Skeletal muscle tissue (tissue), 4 donors: ENCODE data around the gene LILRA2. TPM values are rescaled to one million over a fixed set of nuclear protein-coding genes. Genes with fewer than 3 reads are reported as not detected.
"Not testable (repeated sequence)": the region's sequence is repeated elsewhere in the genome, so short reads cannot be mapped to it uniquely, and the experiment has no call there.

Source experiments
- H3K27ac ChIP-seq: one replicate; pipeline ENCODE4 v1.7.0; 2013; ENCODE audit warnings: mild to moderate bottlenecking, low read depth, low read length, inconsistent platforms
- H3K27me3 ChIP-seq, 3 donors: one replicate each; pipeline ENCODE4 v1.7.0; 2013; ENCODE audit warnings: low read length in 3 of 3; ENCODE audit not compliant: control insufficient read depth in 3 of 3, insufficient read depth in 3 of 3
- H3K36me3 ChIP-seq, 3 donors: one replicate each; pipeline ENCODE4 v1.7.0; 2013; ENCODE audit warnings: low read length in 3 of 3; ENCODE audit not compliant: control insufficient read depth in 3 of 3, insufficient read depth in 3 of 3
- H3K4me1 ChIP-seq, 3 donors: one replicate each; pipeline ENCODE4 v1.7.0; 2013; ENCODE audit warnings: low read length in 3 of 3, mild to moderate bottlenecking in 3 of 3; ENCODE audit not compliant: control insufficient read depth in 3 of 3, insufficient read depth in 3 of 3
- H3K4me3 ChIP-seq, 3 donors: one replicate each; pipeline ENCODE4 v1.7.0; 2013; ENCODE audit warnings: low read length in 3 of 3
- H3K9ac ChIP-seq, 3 donors: one replicate each; pipeline ENCODE4 v1.7.0; 2013; ENCODE audit warnings: low read length in 3 of 3, mild to moderate bottlenecking in 3 of 3, moderate library complexity in 2 of 3, low read depth in 1 of 3
- H3K9me3 ChIP-seq, 3 donors: one replicate each; pipeline ENCODE4 v1.7.0; 2013; ENCODE audit warnings: low read length in 3 of 3; ENCODE audit not compliant: control insufficient read depth in 3 of 3
- total RNA-seq: library from RNA; depleted of rRNA; stranded (reverse); fragments of >200 nt; gene quantifications from one replicate; pipeline ENCODE4 v1.2.3, GENCODE V29; 2014
- donor health status: Osteomylitis.

Gene LILRA2
- total RNA-seq, 1 donor from 2014 or later = 1.0 TPM

DNA sequence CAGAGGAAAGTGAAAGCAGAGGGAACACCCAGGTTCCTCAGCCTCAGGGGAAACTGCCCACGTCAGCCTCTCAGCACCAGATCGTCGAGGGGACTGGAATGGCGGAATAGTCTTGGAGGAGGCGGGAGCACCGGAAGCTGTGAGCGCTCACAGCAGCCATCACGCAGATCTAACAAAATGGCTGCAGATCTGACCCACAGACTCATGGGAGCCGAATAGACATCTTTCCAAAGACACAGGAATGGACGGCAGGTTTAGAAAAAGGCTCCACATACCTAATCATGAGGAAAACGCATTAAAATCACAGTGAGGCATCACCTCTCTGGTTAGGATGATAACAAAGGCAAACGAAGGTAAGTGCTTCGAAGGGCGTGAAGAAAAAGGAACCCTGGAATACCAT is 11.8 kb upstream of the LILRA2 start:
- Histone ChIP-seq H3K4me3 (no peak overlapping the region), H3K4me1 (no peaks in the 10 kb centered on the region), H3K36me3 (no peaks in the 10 kb centered on the region), H3K9ac (no peak overlapping the region), H3K9me3 (no peaks in the 10 kb centered on the region), H3K27ac (no peak overlapping the region), H3K27me3 (no peaks in the 10 kb centered on the region)

DNA sequence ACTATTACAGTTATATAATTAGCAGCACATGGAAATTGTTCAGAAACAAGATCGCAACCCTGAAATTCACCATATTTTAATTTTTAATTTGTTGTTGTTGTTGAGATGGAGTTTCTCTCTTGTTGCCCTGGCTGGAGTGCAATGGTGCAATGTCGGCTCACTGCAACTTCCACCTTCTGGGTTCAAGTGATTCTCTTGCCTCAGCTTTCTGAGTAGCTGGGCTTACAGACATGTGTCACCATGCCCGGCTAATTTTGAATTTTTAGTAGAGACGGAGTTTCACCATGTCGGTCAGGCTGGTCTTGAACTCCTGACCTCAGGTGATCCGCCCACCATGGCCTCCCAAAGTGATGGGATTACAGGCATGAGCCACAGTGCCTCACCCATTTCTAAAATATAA is 10.4 kb upstream of the LILRA2 start:
- H3K4me1 ChIP-seq, H3K27ac ChIP-seq, H3K9me3 ChIP-seq, H3K27me3 ChIP-seq, H3K4me3 ChIP-seq, H3K9ac ChIP-seq, H3K36me3 ChIP-seq: not testable (repeated sequence)

DNA sequence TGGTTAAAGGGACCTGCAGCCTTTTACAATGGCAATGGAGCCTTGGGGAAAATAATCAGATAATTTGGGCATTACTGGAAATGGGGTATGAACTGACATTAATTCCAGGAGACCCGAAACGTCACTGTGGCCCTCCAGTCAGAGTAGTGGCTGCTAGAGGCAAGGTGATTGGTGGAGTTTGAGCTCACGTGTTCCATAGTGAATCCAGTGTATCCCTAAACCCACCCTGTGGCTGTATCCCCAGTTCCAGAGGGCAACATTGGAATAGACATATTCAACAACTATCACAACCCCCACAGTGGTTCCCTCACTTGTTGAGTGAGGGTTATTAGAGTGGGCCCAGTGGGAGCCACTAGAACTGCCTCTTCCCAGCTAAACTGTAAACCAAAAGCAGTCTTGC is 3.3 kb upstream of the LILRA2 start:
- H3K4me1 ChIP-seq = no peaks in the 10 kb centered on the region
- H3K27me3 ChIP-seq = peaks cover 0 to 3% (median 0%) of the 10 kb centered on the region in 3 donors
- no peak overlapping the region for H3K9ac ChIP-seq
- no peaks in the 10 kb centered on the region for H3K36me3 ChIP-seq
- no peaks in the 10 kb centered on the region for H3K9me3 ChIP-seq
- H3K27ac ChIP-seq = no peak overlapping the region
- no peak overlapping the region for H3K4me3 ChIP-seq

DNA sequence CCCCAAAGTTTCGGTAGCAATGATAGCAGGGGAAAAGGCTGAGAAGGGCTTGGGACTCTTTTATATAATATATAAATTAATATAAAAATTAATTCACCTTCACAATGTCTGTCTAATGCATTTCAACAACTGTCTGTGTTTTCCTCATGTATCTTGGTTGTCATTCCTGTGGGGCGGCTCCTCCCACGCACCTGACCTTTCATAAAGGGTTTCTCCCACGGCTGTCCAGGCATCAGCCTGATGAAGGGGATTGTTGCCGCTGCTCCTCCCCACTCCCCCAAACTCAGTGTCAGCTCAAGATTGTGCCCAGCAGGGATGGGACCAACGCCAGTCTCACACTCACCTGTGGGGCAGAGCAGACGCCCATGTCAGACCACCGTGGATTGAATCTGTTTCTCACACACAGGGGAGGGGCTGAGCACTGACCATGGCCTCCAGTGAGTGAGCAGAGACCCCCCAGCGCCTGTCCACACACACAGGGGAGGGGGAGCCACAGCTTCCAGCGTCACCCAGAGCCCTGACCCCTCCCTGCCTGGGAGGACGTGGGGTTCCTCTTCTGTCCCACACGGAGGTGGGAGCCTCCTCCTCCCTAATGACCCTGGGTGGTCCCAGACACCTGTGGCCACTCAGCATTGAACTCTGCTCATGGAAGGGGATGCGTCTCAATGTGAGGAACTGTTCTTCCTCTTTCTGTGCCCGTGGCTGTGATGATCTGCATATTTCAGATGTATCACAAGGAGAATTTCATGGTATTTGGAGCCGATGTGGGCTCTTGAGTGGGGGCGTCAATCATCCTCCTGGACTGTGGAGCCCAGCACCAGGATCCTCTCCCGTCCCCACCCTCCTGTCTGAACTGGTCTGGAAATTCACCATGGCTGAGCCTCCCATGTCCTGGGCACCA is 1.6 kb upstream of the LILRA2 start:
- not testable (repeated sequence) for H3K4me1 ChIP-seq, H3K9me3 ChIP-seq, H3K9ac ChIP-seq, H3K27ac ChIP-seq, H3K36me3 ChIP-seq, H3K4me3 ChIP-seq, H3K27me3 ChIP-seq

DNA sequence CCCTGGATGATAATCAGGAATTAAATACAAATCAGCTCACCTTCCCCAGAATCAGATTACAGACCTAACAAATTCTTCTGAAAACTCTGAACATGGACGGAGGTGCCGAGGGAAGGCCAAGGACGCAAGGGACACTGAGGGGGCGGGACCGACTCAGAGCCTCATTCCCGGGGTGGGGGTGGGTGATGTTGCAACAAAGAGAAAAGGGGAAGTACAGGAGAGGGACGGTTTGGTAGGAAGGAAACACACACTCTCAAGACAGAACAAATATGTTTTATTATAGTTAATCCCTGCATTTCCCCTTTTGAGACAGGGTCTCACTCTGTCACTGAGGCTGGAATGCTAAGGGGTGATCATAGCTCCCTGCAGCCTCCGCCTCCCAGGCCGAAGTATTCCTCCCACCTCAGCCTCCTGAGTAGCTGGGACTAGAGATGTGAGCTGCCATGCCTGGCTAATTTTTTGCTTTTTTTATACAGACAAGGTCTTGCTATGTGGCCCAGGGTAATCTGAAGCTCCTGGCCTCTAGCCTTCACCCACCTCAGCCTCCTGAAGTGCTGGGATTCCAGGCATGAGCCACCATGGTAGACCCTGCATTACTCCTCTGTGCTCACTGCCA is 786 bp upstream of the LILRA2 start:
- no peak overlapping the region for H3K4me3 ChIP-seq
- no peaks in the 10 kb centered on the region for H3K9me3 ChIP-seq
- no peak overlapping the region for H3K9ac ChIP-seq
- H3K27ac ChIP-seq = no peak overlapping the region
- no peaks in the 10 kb centered on the region for H3K36me3 ChIP-seq
- no peaks in the 10 kb centered on the region for H3K4me1 ChIP-seq
- H3K27me3 ChIP-seq = peaks cover 0 to 3% (median 0%) of the 10 kb centered on the region in 3 donors

DNA sequence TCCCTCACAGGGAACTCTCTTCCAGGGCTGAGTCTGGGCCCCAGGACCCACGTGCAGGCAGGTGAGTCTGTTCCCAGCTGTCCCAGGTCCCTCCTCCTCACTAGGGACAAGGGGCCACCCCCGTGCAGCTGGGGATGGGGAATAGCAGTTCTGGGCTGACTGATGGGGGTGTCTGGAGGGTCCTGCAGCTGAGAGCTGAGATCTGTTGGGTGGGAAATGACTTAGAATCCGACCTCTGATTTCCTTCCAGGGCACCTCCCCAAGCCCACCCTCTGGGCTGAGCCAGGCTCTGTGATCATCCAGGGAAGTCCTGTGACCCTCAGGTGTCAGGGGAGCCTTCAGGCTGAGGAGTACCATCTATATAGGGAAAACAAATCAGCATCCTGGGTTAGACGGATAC is 461 bp downstream of the LILRA2 start:
- no peak overlapping the region for H3K4me3 ChIP-seq
- H3K36me3 ChIP-seq = no peaks in the 10 kb centered on the region
- no peak overlapping the region for H3K9ac ChIP-seq
- H3K4me1 ChIP-seq = no peaks in the 10 kb centered on the region
- H3K27me3 ChIP-seq = peaks cover 0 to 3% (median 0%) of the 10 kb centered on the region in 3 donors
- no peaks in the 10 kb centered on the region for H3K9me3 ChIP-seq
- H3K27ac ChIP-seq = no peak overlapping the region

DNA sequence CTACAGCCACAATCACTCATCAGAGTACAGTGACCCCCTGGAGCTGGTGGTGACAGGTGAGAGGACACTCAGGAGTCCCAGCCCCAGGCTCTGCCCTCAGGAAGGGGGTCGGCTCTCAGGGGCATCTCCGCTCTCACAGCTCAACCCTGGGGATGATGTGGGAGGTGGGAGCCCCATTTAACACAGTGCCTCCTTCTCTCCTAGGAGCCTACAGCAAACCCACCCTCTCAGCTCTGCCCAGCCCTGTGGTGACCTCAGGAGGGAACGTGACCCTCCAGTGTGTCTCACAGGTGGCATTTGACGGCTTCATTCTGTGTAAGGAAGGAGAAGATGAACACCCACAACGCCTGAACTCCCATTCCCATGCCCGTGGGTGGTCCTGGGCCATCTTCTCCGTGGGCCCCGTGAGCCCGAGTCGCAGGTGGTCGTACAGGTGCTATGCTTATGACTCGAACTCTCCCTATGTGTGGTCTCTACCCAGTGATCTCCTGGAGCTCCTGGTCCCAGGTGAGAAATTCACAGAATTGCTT is 1.0 kb downstream of the LILRA2 start:
- Histone ChIP-seq H3K9ac (no peak overlapping the region), H3K36me3 (no peaks in the 10 kb centered on the region), H3K27ac (no peak overlapping the region), H3K27me3 (peaks cover 0 to 3% (median 0%) of the 10 kb centered on the region in 3 donors), H3K4me1 (no peaks in the 10 kb centered on the region), H3K4me3 (no peak overlapping the region), H3K9me3 (no peaks in the 10 kb centered on the region)

DNA sequence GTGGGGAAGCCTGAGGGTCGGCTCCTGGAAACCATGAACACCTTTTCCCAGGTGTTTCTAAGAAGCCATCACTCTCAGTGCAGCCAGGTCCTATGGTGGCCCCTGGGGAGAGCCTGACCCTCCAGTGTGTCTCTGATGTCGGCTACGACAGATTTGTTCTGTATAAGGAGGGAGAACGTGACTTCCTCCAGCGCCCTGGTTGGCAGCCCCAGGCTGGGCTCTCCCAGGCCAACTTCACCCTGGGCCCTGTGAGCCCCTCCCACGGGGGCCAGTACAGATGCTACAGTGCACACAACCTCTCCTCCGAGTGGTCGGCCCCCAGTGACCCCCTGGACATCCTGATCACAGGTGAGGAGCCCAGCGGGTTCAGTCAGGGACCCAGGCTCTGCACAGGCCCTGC is 1.6 kb downstream of the LILRA2 start:
- H3K4me1 ChIP-seq, H3K9me3 ChIP-seq, H3K36me3 ChIP-seq, H3K9ac ChIP-seq, H3K27me3 ChIP-seq, H3K27ac ChIP-seq, H3K4me3 ChIP-seq: not testable (repeated sequence)

DNA sequence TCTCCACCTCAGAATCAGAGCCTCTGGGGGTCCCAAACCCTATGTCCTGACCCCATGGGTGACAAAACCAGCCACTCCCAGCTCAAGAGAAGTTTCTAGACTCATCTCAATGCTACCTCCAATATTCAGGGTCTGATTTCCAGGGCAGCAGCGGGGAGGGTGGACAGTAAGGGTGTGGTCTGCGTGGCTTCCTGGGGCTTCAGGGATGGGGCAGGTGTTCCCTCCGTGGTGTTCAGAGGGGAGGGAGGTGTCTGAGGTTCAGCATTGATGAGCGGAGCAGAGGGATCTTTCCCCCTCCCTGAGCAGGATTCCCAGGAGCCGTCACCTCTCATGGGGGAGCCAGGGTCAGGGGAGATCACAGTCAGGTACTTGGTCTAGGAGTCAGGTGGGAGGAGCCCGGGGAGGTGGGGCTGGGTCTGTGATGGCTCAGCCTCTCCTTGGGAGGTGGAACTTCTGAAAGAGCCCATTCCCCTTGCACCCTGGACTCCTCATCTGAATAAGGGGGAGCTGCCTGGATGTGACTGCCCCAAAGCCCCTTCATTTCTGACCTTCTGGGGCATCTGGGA is 2.9 kb downstream of the LILRA2 start:
- Histone ChIP-seq H3K27me3 (peaks cover 0 to 3% (median 0%) of the 10 kb centered on the region in 3 donors), H3K9ac (no peak overlapping the region), H3K4me1 (no peaks in the 10 kb centered on the region), H3K4me3 (no peak overlapping the region), H3K9me3 (no peaks in the 10 kb centered on the region), H3K27ac (no peak overlapping the region), H3K36me3 (no peaks in the 10 kb centered on the region)

DNA sequence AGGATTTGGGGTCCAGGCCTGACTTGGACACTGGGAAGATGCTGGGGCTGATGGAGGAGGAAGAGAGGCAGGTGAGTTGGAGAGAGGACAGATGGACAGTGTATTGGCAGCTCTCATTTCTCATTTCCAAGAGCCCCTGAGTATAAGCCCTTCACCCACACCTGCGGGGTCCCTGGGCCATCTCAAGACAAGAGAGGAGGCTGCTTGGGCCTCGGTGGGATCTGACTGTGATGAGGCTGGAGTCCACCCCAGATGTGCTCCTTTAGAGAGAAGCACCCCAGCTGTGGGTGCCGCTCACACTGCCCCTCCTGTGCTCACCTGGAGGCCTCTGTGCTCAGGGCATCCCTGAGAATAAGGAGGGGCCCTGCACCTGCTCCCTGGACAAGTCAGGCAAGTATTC is 3.7 kb downstream of the LILRA2 start:
- Histone ChIP-seq H3K27ac (no peak overlapping the region), H3K4me3 (no peak overlapping the region), H3K36me3 (no peaks in the 10 kb centered on the region), H3K9me3 (no peaks in the 10 kb centered on the region), H3K27me3 (no peaks in the 10 kb centered on the region), H3K4me1 (no peaks in the 10 kb centered on the region), H3K9ac (no peak overlapping the region)
